Right lobe of liver (tissue), 6 donors: ENCODE data around the gene CCSER1. TPM values are rescaled to one million over a fixed set of nuclear protein-coding genes. Genes with fewer than 3 reads are reported as not detected.

Experiments
- ATAC-seq, 4 donors: fragments of 200-7000 bp; cut with Tn5 transposase; one replicate each; pipeline ENCODE4 v1.9.1; 2020; ENCODE audit warnings: mild to moderate bottlenecking in 4 of 4, moderate library complexity in 4 of 4
- DNase-seq, 3 donors: peaks; one replicate each; pipeline ENCODE4 v3.0.0-alpha.2; 2020
- H3K27ac ChIP-seq, 3 donors: fragments of 200-600 bp; one replicate each; pipeline ENCODE4 v1.8.0; 2022
- H3K27me3 ChIP-seq, 2 donors: fragments of 200-600 bp; one replicate each; pipeline ENCODE4 v1.8.0; 2022
- H3K36me3 ChIP-seq, 4 donors: fragments of 200-600 bp; sonication (generic) in 1 of 4; one replicate each; pipeline versions ENCODE4 v1.5.1 to v1.8.0; 2017 to 2022; ENCODE audit warnings: control low read depth in 1 of 4
- H3K4me1 ChIP-seq, 4 donors: fragments of 200-600 bp; sonication (generic) in 1 of 4; one replicate each; pipeline versions ENCODE4 v1.5.1 to v1.8.0; 2017 to 2022; ENCODE audit warnings: control low read depth in 1 of 4
- H3K4me3 ChIP-seq, 3 donors: fragments of 200-600 bp; one replicate each; pipeline ENCODE4 v1.8.0; 2022
- H3K9me3 ChIP-seq, 4 donors: fragments of 200-600 bp; sonication (generic) in 1 of 4; one replicate each; pipeline versions ENCODE4 v1.5.1 to v1.8.0; 2017 to 2022; ENCODE audit warnings: control low read depth in 1 of 4
- CTCF ChIP-seq, 4 donors: fragments of 200-600 bp in 3 of 4; fragments of 450-650 bp in 1 of 4; IDR thresholded peaks; one replicate each; pipeline versions ENCODE4 v1.5.1 to v1.8.0; 2016 to 2022; ENCODE audit warnings: antibody characterized with exemption in 4 of 4, mild to moderate bottlenecking in 2 of 4
- POLR2A ChIP-seq: fragments of 450-650 bp; IDR thresholded peaks from one replicate; pipeline ENCODE4 v1.6.1; 2017; ENCODE audit warnings: antibody characterized with exemption, mild to moderate bottlenecking
- WGBS: methylation state at CpG from one replicate; pipeline ENCODE4 v1.1.6; 2018; ENCODE audit warnings: low coverage, low lambda C conversion rate; ENCODE audit not compliant: insufficient coverage; ENCODE audit errors: missing lambda C conversion rate; 5-methylcytosine and 5-hydroxymethylcytosine counted together
- intact Hi-C, 2 donors: fragments of 100-400 bp; cut with DNase I; formaldehyde crosslinking; loops; one replicate each; pipeline versions ENCODE4 v1.11.2 to v1.14.1; 2022
- total RNA-seq, 6 experiments: library from RNA; depleted of rRNA in 2 of 6; stranded (reverse); fragments of >200 nt in 2 of 6; fragmentation: NEBNext Ultra II Directional in 3 of 6; extraction: Animal tissue kit (Norgen Biotek cat#: 25700) in 3 of 6; gene quantifications; one replicate each; pipeline versions ENCODE4 v1.1.0 to v1.2.4, GENCODE V29; 2016 to 2023
- donor health status: DM: no; HTN: yes; CAD: no.
- donor health status: DM: no; HTN: no; CAD: no.
- donor health status: DM: no; HTN: no; CAD: no.
- donor health status: DM: no; HTN: yes; CAD: no.
- donor health status: DM: no; HTN: yes; CAD: no.

Gene CCSER1
- total RNA-seq, 6 experiments from 2014 or later, result 0.15 to 1.00 (median 0.65) TPM

DNA sequence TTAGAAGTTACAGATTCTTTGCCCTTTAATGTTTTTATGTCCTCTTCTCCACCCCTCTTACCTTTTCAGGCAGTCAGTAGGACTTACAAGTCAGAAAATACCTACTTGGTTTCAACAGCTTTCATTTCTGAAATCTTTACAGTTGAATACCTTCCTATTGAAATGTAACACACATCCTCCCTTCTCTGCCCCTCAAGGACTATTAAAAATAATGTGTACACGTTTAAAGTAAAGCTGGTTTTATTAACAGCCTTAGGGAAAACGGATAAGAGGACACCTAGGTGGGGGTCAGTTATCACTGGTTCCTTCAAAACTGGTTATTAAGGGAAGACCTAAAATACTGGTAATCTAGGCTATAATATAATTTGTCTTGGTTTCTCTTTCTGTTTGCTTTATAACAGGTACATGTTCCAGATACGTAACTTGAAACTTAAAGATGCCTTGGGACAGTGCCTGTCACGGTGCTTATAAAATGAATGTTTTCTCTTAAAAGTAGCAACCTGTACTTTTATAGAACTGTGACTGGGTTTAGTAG is 1.8 kb downstream of the CCSER1 start:
- H3K27ac ChIP-seq, result no peak overlapping the region
- H3K4me3 ChIP-seq, result peak overlapping the region in 1 of 3 donors; percentile 62
- no peak for DNase-seq

GRCh38 chr4:90130076-90130475 is 2.9 kb downstream of the CCSER1 start:
- Histone ChIP-seq H3K27ac (no peak overlapping the region), H3K36me3 (no peaks in the 10 kb centered on the region), H3K27me3 (no peaks in the 10 kb centered on the region), H3K9me3 (no peaks in the 10 kb centered on the region), H3K4me1 (peaks cover 0 to 6% (median 0%) of the 10 kb centered on the region in 4 donors), H3K4me3 (no peak overlapping the region)
- TF ChIP-seq CTCF (IDR thresholded peaks at IDR 0.05) (no peak), POLR2A (no peak)
- DNase-seq, result no peak
- no peak for ATAC-seq
- WGBS, result 61% methylated on average over 5 of the region's 5 CpGs
- intact Hi-C loops, result no loop called here

More for the DNA sequence above, 1.8 kb downstream of the CCSER1 start:
- Histone ChIP-seq H3K27me3 (no peaks in the 10 kb centered on the region), H3K9me3 (no peaks in the 10 kb centered on the region), H3K4me1 (peaks cover 0 to 6% (median 0%) of the 10 kb centered on the region in 4 donors), H3K36me3 (no peaks in the 10 kb centered on the region)
- intact Hi-C loops, result no loop called here
- 38% methylated on average over 4 of the region's 4 CpGs for WGBS
- TF ChIP-seq POLR2A (no peak), CTCF (IDR thresholded peaks at IDR 0.05) (no peak)
- ATAC-seq, result no peak

DNA sequence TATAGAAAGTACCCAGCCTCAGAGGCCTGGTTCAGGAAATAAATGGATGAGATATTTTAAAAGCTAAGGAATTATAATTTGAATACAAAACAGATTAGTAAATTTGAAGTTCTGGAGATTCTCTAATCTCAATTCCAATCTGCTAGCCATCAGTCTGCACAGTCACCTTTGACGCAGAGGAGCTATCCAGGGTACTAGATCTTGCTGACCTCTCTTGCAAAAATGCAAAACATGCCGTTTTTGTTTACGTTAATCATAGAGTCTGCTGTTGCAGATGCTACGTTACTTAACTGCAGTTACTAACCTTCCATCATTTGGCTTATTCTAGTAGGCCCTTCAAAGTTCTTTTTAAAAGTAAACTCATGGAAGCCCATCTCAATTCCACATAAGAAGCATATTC is 10.4 kb downstream of the CCSER1 start:
- H3K9me3 ChIP-seq, result no peaks in the 10 kb centered on the region
- no peaks in the 10 kb centered on the region for H3K27me3 ChIP-seq
- TF ChIP-seq POLR2A (no peak), CTCF (IDR thresholded peaks at IDR 0.05) (no peak)
- H3K4me3 ChIP-seq, result no peak overlapping the region
- no peaks in the 10 kb centered on the region for H3K4me1 ChIP-seq
- 25% methylated on average over 4 of the region's 4 CpGs for WGBS
- intact Hi-C loops, result no loop called here
- DNase-seq (no peak), ATAC-seq (no peak)
- no peak overlapping the region for H3K27ac ChIP-seq
- H3K36me3 ChIP-seq, result no peaks in the 10 kb centered on the region

- DNase-seq, result no peak
- TF ChIP-seq CTCF (IDR thresholded peaks at IDR 0.05), result no peak
- TF ChIP-seq POLR2A, result no peak
- ATAC-seq, result no peak
Measured at GRCh38 chr4:90142081-90142480, 14.9 kb downstream of the CCSER1 start.

GRCh38 chr4:90145319-90145718 is 18.1 kb downstream of the CCSER1 start:
- ATAC-seq (no peak), DNase-seq (no peak)
- no peak overlapping the region for H3K4me3 ChIP-seq
- H3K36me3 ChIP-seq, result no peaks in the 10 kb centered on the region
- H3K9me3 ChIP-seq, result no peaks in the 10 kb centered on the region
- WGBS, result 59% methylated on average over 2 of the region's 2 CpGs
- no peaks in the 10 kb centered on the region for H3K27me3 ChIP-seq
- no peaks in the 10 kb centered on the region for H3K4me1 ChIP-seq
- intact Hi-C loops, result no loop called here
- no peak overlapping the region for H3K27ac ChIP-seq
- TF ChIP-seq POLR2A (no peak), CTCF (IDR thresholded peaks at IDR 0.05) (no peak)

More at GRCh38 chr4:90142081-90142480, 14.9 kb downstream of the CCSER1 start:
- Histone ChIP-seq H3K4me3 (no peak overlapping the region), H3K27me3 (no peaks in the 10 kb centered on the region), H3K36me3 (no peaks in the 10 kb centered on the region), H3K4me1 (no peaks in the 10 kb centered on the region), H3K27ac (no peak overlapping the region), H3K9me3 (no peaks in the 10 kb centered on the region)
- WGBS, result 15% methylated on average over 1 of the region's 1 CpG
- intact Hi-C loops, result no loop called here
